Nasal cavity respiratory epithelium epithelial cell of viscerocranial mucosa (primary cell): ENCODE results near the gene SLC16A7. TPM values are rescaled to one million over a fixed set of nuclear protein-coding genes. Genes with fewer than 3 reads are reported as not detected.

Experiments used
- total RNA-seq: library from RNA; depleted of rRNA; stranded (reverse); fragments of >200 nt; gene quantifications from 2 replicates; pipeline ENCODE4 v1.2.3, GENCODE V29; 2014

The SLC16A7 gene
- 4.4 and 16.2 TPM in 2 replicates for total RNA-seq

GRCh38 chr12:59595883-59596540 lies at the start of gene SLC16A7:
Gene SLC16A7 (plus strand): TSS chr12:59596029. CDS start chr12:59704802, 108,773 bp downstream.

